ENCODE data around the gene LLCFC1. TPM values are rescaled to one million over a fixed set of nuclear protein-coding genes. Genes with fewer than 3 reads are reported as not detected.
"Not testable (repeated sequence)": the region's sequence is repeated elsewhere in the genome, so short reads cannot be mapped to it uniquely, and the experiment has no call there.

Gene LLCFC1
- total RNA-seq, 6 experiments from 2014 or later = not detected

- Mint-ChIP-seq H3K36me3 (ENCODE audit: low read depth) (no peaks in the 10 kb centered on the region; the same call in 1 of the 2 replicates), H3K9me3 (no peaks in the 10 kb centered on the region; the same call in 1 of the 2 replicates)
These were observed 28.9 kb downstream of the LLCFC1 start for GRCh38 chr7:142968229-142968628.

GRCh38 chr7:142969183-142969582, 29.9 kb downstream of the LLCFC1 start:
- Mint-ChIP-seq H3K27me3 (ENCODE audit: insufficient read depth) (no peaks in the 10 kb centered on the region; the same call in 1 of the 2 replicates), H3K4me1 (ENCODE audit: low read depth) (no peaks in the 10 kb centered on the region), H3K27ac (no peak overlapping the region), H3K36me3 (ENCODE audit: low read depth) (no peaks in the 10 kb centered on the region; the same call in 1 of the 2 replicates), H3K9me3 (no peaks in the 10 kb centered on the region; the same call in 1 of the 2 replicates), H3K4me3 (no peak overlapping the region)
- TF ChIP-seq CTCF (IDR thresholded peaks at IDR 0.05) = no peak
- no peak for DNase-seq

More at GRCh38 chr7:142968229-142968628, 28.9 kb downstream of the LLCFC1 start:
- TF ChIP-seq CTCF (IDR thresholded peaks at IDR 0.05) = no peak
- no peak for DNase-seq
- Mint-ChIP-seq H3K27ac (no peak overlapping the region), H3K4me3 (no peak overlapping the region), H3K27me3 (ENCODE audit: insufficient read depth) (no peaks in the 10 kb centered on the region; the same call in 1 of the 2 replicates), H3K4me1 (ENCODE audit: low read depth) (no peaks in the 10 kb centered on the region)

- no peak for DNase-seq
- H3K27ac Mint-ChIP-seq = no peak overlapping the region
- TF ChIP-seq CTCF (IDR thresholded peaks at IDR 0.05) = no peak
These were observed 35.3 kb downstream of the LLCFC1 start for GRCh38 chr7:142974626-142975025.

GRCh38 chr7:142978402-142978801, 39.1 kb downstream of the LLCFC1 start:
- not testable (repeated sequence) for H3K4me1 Mint-ChIP-seq (ENCODE audit: low read depth); H3K27me3 Mint-ChIP-seq (ENCODE audit: insufficient read depth); H3K9me3 Mint-ChIP-seq; H3K27ac Mint-ChIP-seq; H3K36me3 Mint-ChIP-seq (ENCODE audit: low read depth); DNase-seq; H3K4me3 Mint-ChIP-seq

More at GRCh38 chr7:142974626-142975025, 35.3 kb downstream of the LLCFC1 start:
- no peaks in the 10 kb centered on the region; the same call in 1 of the 2 replicates for H3K36me3 Mint-ChIP-seq (ENCODE audit: low read depth)
- H3K4me3 Mint-ChIP-seq = no peak overlapping the region
- H3K4me1 Mint-ChIP-seq (ENCODE audit: low read depth) = no peaks in the 10 kb centered on the region
- no peaks in the 10 kb centered on the region; the same call in 1 of the 2 replicates for H3K9me3 Mint-ChIP-seq
- no peaks in the 10 kb centered on the region; the same call in 1 of the 2 replicates for H3K27me3 Mint-ChIP-seq (ENCODE audit: insufficient read depth)

- Mint-ChIP-seq H3K4me3 (no peak overlapping the region), H3K9me3 (peaks cover 5% of the 10 kb centered on the region; the same call in 1 of the 2 replicates), H3K36me3 (ENCODE audit: low read depth) (no peaks in the 10 kb centered on the region), H3K4me1 (ENCODE audit: low read depth) (no peaks in the 10 kb centered on the region), H3K27me3 (ENCODE audit: insufficient read depth) (peaks cover 4% of the 10 kb centered on the region; the same call in 1 of the 2 replicates), H3K27ac (no peak overlapping the region)
- DNase-seq = no peak
- no peak for TF ChIP-seq CTCF (IDR thresholded peaks at IDR 0.05)
These were observed 44.5 kb downstream of the LLCFC1 start for GRCh38 chr7:142983825-142984224.

- Mint-ChIP-seq H3K9me3 (peaks cover 5% of the 10 kb centered on the region; the same call in 1 of the 2 replicates), H3K27ac (no peak overlapping the region), H3K4me1 (ENCODE audit: low read depth) (no peaks in the 10 kb centered on the region), H3K27me3 (ENCODE audit: insufficient read depth) (peaks cover 4% of the 10 kb centered on the region; the same call in 1 of the 2 replicates), H3K36me3 (ENCODE audit: low read depth) (no peaks in the 10 kb centered on the region), H3K4me3 (no peak overlapping the region)
- no peak for TF ChIP-seq CTCF (IDR thresholded peaks at IDR 0.05)
- no peak for DNase-seq
These were observed 45.0 kb downstream of the LLCFC1 start for GRCh38 chr7:142984297-142984696.

Other genes starting within 250 kb of the LLCFC1 start
- not detected for gene PRSS1, start 190.0 kb upstream of the LLCFC1 start, total RNA-seq (2021; fragmentation: NEBNext Ultra II Directional; extraction: Animal tissue kit (Norgen Biotek cat#: 25700))
- gene PRSS2, start 168.5 kb upstream of the LLCFC1 start, total RNA-seq (2021; fragmentation: NEBNext Ultra II Directional; extraction: Animal tissue kit (Norgen Biotek cat#: 25700)) = not detected
- under 1 TPM; 0.26 to 0.69 (median 0.33) TPM for gene EPHB6, start 84.4 kb upstream of the LLCFC1 start, total RNA-seq (2021; fragmentation: NEBNext Ultra II Directional; extraction: Animal tissue kit (Norgen Biotek cat#: 25700))
- gene TRPV6, start 53.7 kb upstream of the LLCFC1 start, total RNA-seq (2021; fragmentation: NEBNext Ultra II Directional; extraction: Animal tissue kit (Norgen Biotek cat#: 25700)) = not detected
- not detected for gene TRPV5, start 5.7 kb upstream of the LLCFC1 start, total RNA-seq (2021; fragmentation: NEBNext Ultra II Directional; extraction: Animal tissue kit (Norgen Biotek cat#: 25700))
- not detected for gene KEL, start 22.9 kb downstream of the LLCFC1 start, total RNA-seq (2021; fragmentation: NEBNext Ultra II Directional; extraction: Animal tissue kit (Norgen Biotek cat#: 25700))
- not detected for gene OR9A2, start 87.6 kb downstream of the LLCFC1 start, total RNA-seq (2021; fragmentation: NEBNext Ultra II Directional; extraction: Animal tissue kit (Norgen Biotek cat#: 25700))
- not detected for gene OR6V1, start 112.9 kb downstream of the LLCFC1 start, total RNA-seq (2021; fragmentation: NEBNext Ultra II Directional; extraction: Animal tissue kit (Norgen Biotek cat#: 25700))
- not detected for gene PIP, start 192.6 kb downstream of the LLCFC1 start, total RNA-seq (2021; fragmentation: NEBNext Ultra II Directional; extraction: Animal tissue kit (Norgen Biotek cat#: 25700))
- gene TAS2R39, start 243.9 kb downstream of the LLCFC1 start, total RNA-seq (2021; fragmentation: NEBNext Ultra II Directional; extraction: Animal tissue kit (Norgen Biotek cat#: 25700)) = not detected

Measured in HFFc6 (cell line).